Neuron (in vitro differentiated cells): ENCODE measurements around the gene SCD.
"Not testable (repeated sequence)": the region's sequence is repeated elsewhere in the genome, so short reads cannot be mapped to it uniquely, and the experiment has no call there.

ENCODE experiments used
- H2AFZ ChIP-seq: one replicate; pipeline ENCODE4 v1.6.1; 2013; ENCODE audit warnings: low read depth, mild to moderate bottlenecking, inconsistent platforms, low read length, moderate library complexity
- H3K27me3 ChIP-seq: one replicate; pipeline ENCODE4 v1.6.1; 2013; ENCODE audit warnings: low read length; ENCODE audit not compliant: insufficient read depth
- H3K36me3 ChIP-seq: one replicate; pipeline ENCODE4 v1.6.1; 2013; ENCODE audit warnings: low read length; ENCODE audit not compliant: insufficient read depth
- H3K4me1 ChIP-seq: one replicate; pipeline ENCODE4 v1.6.1; 2013; ENCODE audit warnings: low read length; ENCODE audit not compliant: insufficient read depth
- H3K4me3 ChIP-seq: 2 replicates; pipeline ENCODE4 v1.5.1; 2013; ENCODE audit warnings: mild to moderate bottlenecking, low read length, moderate library complexity
- H3K9me3 ChIP-seq: one replicate; pipeline ENCODE4 v1.6.1; 2013; ENCODE audit warnings: low read length

The SCD gene

DNA sequence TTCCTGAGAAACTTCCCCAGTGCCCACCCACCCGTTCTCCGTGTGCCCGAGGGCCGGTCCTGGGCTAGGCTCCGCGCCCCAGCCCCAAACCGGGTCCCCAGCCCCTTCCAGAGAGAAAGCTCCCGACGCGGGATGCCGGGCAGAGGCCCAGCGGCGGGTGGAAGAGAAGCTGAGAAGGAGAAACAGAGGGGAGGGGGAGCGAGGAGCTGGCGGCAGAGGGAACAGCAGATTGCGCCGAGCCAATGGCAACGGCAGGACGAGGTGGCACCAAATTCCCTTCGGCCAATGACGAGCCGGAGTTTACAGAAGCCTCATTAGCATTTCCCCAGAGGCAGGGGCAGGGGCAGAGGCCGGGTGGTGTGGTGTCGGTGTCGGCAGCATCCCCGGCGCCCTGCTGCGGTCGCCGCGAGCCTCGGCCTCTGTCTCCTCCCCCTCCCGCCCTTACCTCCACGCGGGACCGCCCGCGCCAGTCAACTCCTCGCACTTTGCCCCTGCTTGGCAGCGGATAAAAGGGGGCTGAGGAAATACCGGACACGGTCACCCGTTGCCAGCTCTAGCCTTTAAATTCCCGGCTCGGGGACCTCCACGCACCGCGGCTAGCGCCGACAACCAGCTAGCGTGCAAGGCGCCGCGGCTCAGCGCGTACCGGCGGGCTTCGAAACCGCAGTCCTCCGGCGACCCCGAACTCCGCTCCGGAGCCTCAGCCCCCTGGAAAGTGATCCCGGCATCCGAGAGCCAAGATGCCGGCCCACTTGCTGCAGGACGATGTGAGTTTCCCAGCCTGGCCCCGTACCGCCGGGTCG is at the start of gene SCD:
SCD (plus strand) TSS at position 469 of the 803 bp plus-strand sequence; CDS start at position 741, 272 bp downstream.
- H3K4me3 ChIP-seq = peak within 1 kb of the TSS; percentile 82
- no peak within 1 kb of the TSS for H2AFZ ChIP-seq
- H3K27me3 ChIP-seq = no peaks in the 10 kb centered on the region
- H3K9me3 ChIP-seq = no peaks in the 10 kb centered on the region
- peaks cover 45% of the 10 kb centered on the region for H3K4me1 ChIP-seq
- peaks cover 39% of the 10 kb centered on the region for H3K36me3 ChIP-seq

GRCh38 chr10:100297242-100297641 is 49.8 kb upstream of the SCD start:
- Histone ChIP-seq H3K4me3 (no peak overlapping the region), H3K9me3 (peaks cover 5% of the 10 kb centered on the region), H3K4me1 (peaks cover 18% of the 10 kb centered on the region), H3K36me3 (no peaks in the 10 kb centered on the region), H2AFZ (no peak overlapping the region), H3K27me3 (peaks cover 11% of the 10 kb centered on the region)

DNA sequence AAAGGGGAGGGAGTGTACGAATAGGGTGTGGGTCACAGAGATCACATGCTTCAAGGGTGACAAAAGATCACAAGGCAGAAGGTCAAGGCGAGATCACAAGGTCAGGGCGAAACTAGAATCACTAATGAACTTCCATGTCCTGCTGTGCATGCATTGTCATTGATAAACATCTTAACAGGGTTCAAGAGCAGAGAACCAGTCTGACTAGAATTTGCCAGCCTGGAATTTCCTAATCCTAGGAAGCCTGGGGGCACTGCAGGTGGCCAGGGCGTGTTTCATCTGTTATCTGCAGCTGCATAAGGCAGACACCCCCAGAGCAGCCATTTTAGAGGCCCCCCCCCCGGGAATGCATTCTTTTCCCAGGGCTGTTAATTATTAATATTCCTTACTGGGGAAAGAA is 45.9 kb upstream of the SCD start:
- not testable (repeated sequence) for H3K27me3 ChIP-seq, H3K4me3 ChIP-seq, H3K36me3 ChIP-seq, H3K9me3 ChIP-seq, H2AFZ ChIP-seq
- H3K4me1 ChIP-seq = peaks cover 18% of the 10 kb centered on the region

DNA sequence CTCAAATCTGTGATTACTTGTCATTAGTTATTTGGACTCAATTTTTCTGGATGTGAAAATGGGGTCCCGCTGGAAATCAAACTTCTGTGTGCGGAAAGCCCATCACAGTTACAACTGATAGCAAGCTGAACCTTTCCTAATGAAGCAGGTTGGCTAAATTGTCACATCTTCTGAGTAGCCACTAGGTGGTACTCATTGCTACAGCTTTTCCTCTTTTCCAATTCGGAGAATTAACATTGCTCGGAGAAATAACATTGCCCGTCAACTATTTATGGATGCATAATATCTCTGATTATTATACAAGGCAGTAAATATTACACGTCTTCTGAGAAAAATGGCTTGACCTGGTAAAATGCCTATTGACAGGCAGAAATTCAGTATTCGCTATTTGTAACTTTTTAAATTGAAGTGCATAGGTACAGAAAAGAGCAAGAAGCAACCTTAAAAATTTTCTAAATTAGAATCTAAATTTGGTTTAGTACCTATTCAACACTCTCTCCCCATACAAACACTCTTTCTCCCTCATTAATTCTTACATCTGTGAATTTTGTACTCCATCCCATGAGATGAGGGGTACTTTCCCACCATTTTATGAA is 43.2 kb upstream of the SCD start:
- Histone ChIP-seq H3K9me3 (no peaks in the 10 kb centered on the region), H3K36me3 (no peaks in the 10 kb centered on the region), H3K27me3 (peaks cover 2% of the 10 kb centered on the region), H2AFZ (no peak overlapping the region), H3K4me3 (no peak overlapping the region), H3K4me1 (peaks cover 18% of the 10 kb centered on the region)

DNA sequence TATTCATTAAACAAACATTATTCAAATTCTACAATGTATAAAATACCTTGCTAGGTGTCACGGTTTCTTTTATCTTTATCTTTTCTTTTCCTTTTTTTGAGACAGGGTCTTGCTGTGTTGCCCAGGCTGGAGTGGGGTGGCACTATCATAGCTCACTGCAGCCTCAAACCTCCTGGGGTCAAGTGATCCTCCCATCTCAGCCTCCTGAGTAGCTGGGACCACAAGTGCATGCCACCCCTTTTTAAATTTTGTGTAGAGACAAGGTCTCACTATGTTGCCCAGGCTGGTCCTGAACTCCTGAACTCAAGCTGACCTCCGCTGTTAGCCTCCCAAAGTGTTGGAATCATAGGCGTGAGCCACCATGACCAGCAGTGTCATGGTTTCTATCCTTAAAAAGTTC is 42.6 kb upstream of the SCD start:
- peaks cover 2% of the 10 kb centered on the region for H3K27me3 ChIP-seq
- H3K4me1 ChIP-seq = peaks cover 16% of the 10 kb centered on the region
- no peak overlapping the region for H2AFZ ChIP-seq
- no peaks in the 10 kb centered on the region for H3K9me3 ChIP-seq
- no peaks in the 10 kb centered on the region for H3K36me3 ChIP-seq
- no peak overlapping the region for H3K4me3 ChIP-seq

- Histone ChIP-seq H2AFZ (no peak overlapping the region), H3K4me1 (no peaks in the 10 kb centered on the region), H3K4me3 (no peak overlapping the region), H3K9me3 (no peaks in the 10 kb centered on the region), H3K36me3 (no peaks in the 10 kb centered on the region), H3K27me3 (peaks cover 5% of the 10 kb centered on the region)
Observed at GRCh38 chr10:100306861-100307260, 40.2 kb upstream of the SCD start.

DNA sequence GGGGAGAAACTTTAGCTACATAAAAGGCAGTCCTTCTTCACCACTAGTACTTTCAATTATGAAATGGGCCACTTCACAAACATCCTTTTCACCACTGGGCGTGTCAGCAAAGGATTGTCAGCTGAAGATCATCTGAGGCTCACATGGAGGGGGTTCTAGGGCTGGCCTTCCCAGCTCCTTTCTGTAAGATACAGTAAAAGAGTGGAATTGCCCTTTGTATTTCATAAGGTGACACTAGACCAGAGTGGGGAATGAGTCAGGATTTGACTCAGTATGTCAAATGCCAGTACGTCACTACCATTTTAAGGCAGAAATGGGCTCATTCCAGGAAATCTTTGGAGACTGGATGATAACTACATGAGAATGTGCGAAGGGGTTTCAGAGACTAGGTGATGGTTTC is 39.3 kb upstream of the SCD start:
- no peak overlapping the region for H2AFZ ChIP-seq
- H3K4me3 ChIP-seq = no peak overlapping the region
- no peaks in the 10 kb centered on the region for H3K36me3 ChIP-seq
- H3K27me3 ChIP-seq = peaks cover 7% of the 10 kb centered on the region
- no peaks in the 10 kb centered on the region for H3K4me1 ChIP-seq
- H3K9me3 ChIP-seq = no peaks in the 10 kb centered on the region

- no peaks in the 10 kb centered on the region for H3K9me3 ChIP-seq
- H3K36me3 ChIP-seq = no peaks in the 10 kb centered on the region
- no peak overlapping the region for H2AFZ ChIP-seq
- H3K4me1 ChIP-seq = no peaks in the 10 kb centered on the region
- H3K27me3 ChIP-seq = peaks cover 11% of the 10 kb centered on the region
- H3K4me3 ChIP-seq = no peak overlapping the region
Observed at GRCh38 chr10:100311298-100311697, 35.7 kb upstream of the SCD start.

GRCh38 chr10:100315615-100316014 is 31.4 kb upstream of the SCD start:
- peaks cover 13% of the 10 kb centered on the region for H3K27me3 ChIP-seq
- H2AFZ ChIP-seq = no peak overlapping the region
- H3K9me3 ChIP-seq = no peaks in the 10 kb centered on the region
- no peak overlapping the region for H3K4me3 ChIP-seq
- H3K36me3 ChIP-seq = no peaks in the 10 kb centered on the region
- H3K4me1 ChIP-seq = no peaks in the 10 kb centered on the region

- Histone ChIP-seq H2AFZ (no peak overlapping the region), H3K4me3 (no peak overlapping the region), H3K36me3 (no peaks in the 10 kb centered on the region), H3K4me1 (no peaks in the 10 kb centered on the region), H3K9me3 (no peaks in the 10 kb centered on the region), H3K27me3 (peaks cover 4% of the 10 kb centered on the region)
Observed at GRCh38 chr10:100318207-100318606, 28.8 kb upstream of the SCD start.

GRCh38 chr10:100319707-100320402 is 27.2 kb upstream of the SCD start:
- Histone ChIP-seq H3K4me3 (no peak overlapping the region), H3K4me1 (no peaks in the 10 kb centered on the region), H3K36me3 (no peaks in the 10 kb centered on the region), H3K9me3 (no peaks in the 10 kb centered on the region), H2AFZ (no peak overlapping the region), H3K27me3 (peaks cover 6% of the 10 kb centered on the region)

DNA sequence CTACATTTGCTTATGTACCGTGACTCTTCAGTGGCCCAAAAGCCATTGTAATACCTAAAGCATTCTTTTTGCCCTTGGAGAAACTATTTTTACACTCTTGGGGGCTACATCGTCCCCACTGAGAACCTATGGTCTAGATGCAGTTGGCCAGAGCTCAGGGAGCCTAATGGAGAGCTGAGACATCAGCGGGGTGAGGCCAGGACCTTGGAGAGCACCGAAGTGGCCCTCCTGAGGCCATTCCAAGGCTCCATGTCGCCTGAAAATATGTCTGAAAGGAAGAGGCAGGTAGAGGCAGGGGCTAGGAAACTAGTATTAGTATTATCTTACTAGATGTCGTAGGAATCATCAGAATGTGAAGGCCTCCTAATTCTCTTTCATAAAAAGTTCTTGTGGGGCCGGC is 21.9 kb upstream of the SCD start:
- Histone ChIP-seq H3K4me1 (no peaks in the 10 kb centered on the region), H2AFZ (no peak overlapping the region), H3K27me3 (peaks cover 32% of the 10 kb centered on the region), H3K4me3 (no peak overlapping the region), H3K9me3 (no peaks in the 10 kb centered on the region), H3K36me3 (no peaks in the 10 kb centered on the region)

GRCh38 chr10:100327007-100327717 is 19.9 kb upstream of the SCD start:
- Histone ChIP-seq H2AFZ (no peak overlapping the region), H3K36me3 (no peaks in the 10 kb centered on the region), H3K9me3 (no peaks in the 10 kb centered on the region), H3K27me3 (peaks cover 40% of the 10 kb centered on the region), H3K4me3 (no peak overlapping the region), H3K4me1 (no peaks in the 10 kb centered on the region)
